Measurements from ENCODE around the gene PTRH1.

- no peak for TF ChIP-seq RFX5 (IDR thresholded peaks at IDR 0.05; ENCODE audit: low read depth, low read length)
- no peak for TF ChIP-seq POLR2A (IDR thresholded peaks at IDR 0.05; ENCODE audit: low read depth, low read length)
- no peak for TF ChIP-seq CTCF (conservative IDR thresholded peaks at IDR 0.05; ENCODE audit: low read depth, low read length)
- no peak for TF ChIP-seq BHLHE40 (IDR thresholded peaks at IDR 0.05; ENCODE audit: low read depth, low read length)
- no peak for TF ChIP-seq FOS (IDR thresholded peaks at IDR 0.05; ENCODE audit: low read depth, low read length)
- no peak for TF ChIP-seq NFE2L2 (IDR thresholded peaks at IDR 0.05; ENCODE audit: low read depth, low read length)
- no peak for TF ChIP-seq CHD1 (IDR thresholded peaks at IDR 0.05; ENCODE audit: low read depth, low read length)
- TF ChIP-seq RAD21 (IDR thresholded peaks at IDR 0.05; ENCODE audit: low read length) = no peak
- no peak for TF ChIP-seq MXI1 (IDR thresholded peaks at IDR 0.05; ENCODE audit: borderline replicate concordance, low read depth, low read length)
- no peak for TF ChIP-seq SMC3 (IDR thresholded peaks at IDR 0.05; ENCODE audit: low read depth, low read length)
- TF ChIP-seq RCOR1 (IDR thresholded peaks at IDR 0.05; ENCODE audit: insufficient replicate concordance, low read length) = no peak
- TF ChIP-seq USF2 (IDR thresholded peaks at IDR 0.05; ENCODE audit: low read depth, low read length) = no peak
These were observed 949 bp upstream of the PTRH1 start for GRCh38 chr9:127716412-127716811.

Data from IMR-90 (cell line).